Inflammatory macrophage (primary cell): Measurements from ENCODE around the gene TNIK.
A peak's percentile ranks its signal among the peaks of the same experiment; 100 is the strongest.
"Not testable (repeated sequence)": the region's sequence is repeated elsewhere in the genome, so short reads cannot be mapped to it uniquely, and the experiment has no call there.

Experiments
- DNase-seq, 2 donors: peaks; one replicate each; pipeline ENCODE4 v3.0.0-alpha.2; 2020 to 2022

Gene TNIK

GRCh38 chr3:171250444-171250843 lies 209.8 kb downstream of the TNIK start:
- peak in 1 of 2 donors; percentile 54 for DNase-seq

- DNase-seq = no peak
These were observed 211.0 kb downstream of the TNIK start for GRCh38 chr3:171249245-171249644.

GRCh38 chr3:171248426-171249111 lies 211.6 kb downstream of the TNIK start:
- no peak for DNase-seq

GRCh38 chr3:171245796-171246765 lies 214.1 kb downstream of the TNIK start:
- no peak for DNase-seq

- DNase-seq = no peak
These were observed 217.3 kb downstream of the TNIK start for GRCh38 chr3:171242951-171243350.

GRCh38 chr3:171242170-171242569 lies 218.0 kb downstream of the TNIK start:
- DNase-seq = no peak

GRCh38 chr3:171241655-171242054 lies 218.6 kb downstream of the TNIK start:
- not testable (repeated sequence) for DNase-seq

GRCh38 chr3:171240504-171240835 lies 219.7 kb downstream of the TNIK start:
- no peak for DNase-seq

- no peak for DNase-seq
These were observed 220.3 kb downstream of the TNIK start for GRCh38 chr3:171239757-171240503.

- DNase-seq = no peak
These were observed 223.2 kb downstream of the TNIK start for GRCh38 chr3:171237009-171237385.

- no peak for DNase-seq
These were observed 223.8 kb downstream of the TNIK start for GRCh38 chr3:171236265-171237008.

- DNase-seq = no peak
These were observed 225.8 kb downstream of the TNIK start for GRCh38 chr3:171234298-171235010.

- no peak for DNase-seq
These were observed 228.8 kb downstream of the TNIK start for GRCh38 chr3:171231361-171231760.

- no peak for DNase-seq
These were observed 229.3 kb downstream of the TNIK start for GRCh38 chr3:171230865-171231264.

- no peak for DNase-seq
These were observed 231.0 kb downstream of the TNIK start for GRCh38 chr3:171229173-171229572.

- no peak for DNase-seq
These were observed 232.0 kb downstream of the TNIK start for GRCh38 chr3:171228240-171228639.

- no peak for DNase-seq
These were observed 232.4 kb downstream of the TNIK start for GRCh38 chr3:171227828-171228227.

GRCh38 chr3:171227359-171227758 lies 232.8 kb downstream of the TNIK start:
- DNase-seq = no peak

GRCh38 chr3:171226794-171227193 lies 233.4 kb downstream of the TNIK start:
- no peak for DNase-seq

GRCh38 chr3:171225708-171226107 lies 234.5 kb downstream of the TNIK start:
- DNase-seq = no peak

GRCh38 chr3:171225165-171225564 lies 235.0 kb downstream of the TNIK start:
- no peak for DNase-seq

- DNase-seq = no peak
These were observed 236.8 kb downstream of the TNIK start for GRCh38 chr3:171223396-171223795.
